Anterior cingulate cortex (tissue), 58 donors: ENCODE results near the gene SF3A1.
"Not testable (repeated sequence)": the region's sequence is repeated elsewhere in the genome, so short reads cannot be mapped to it uniquely, and the experiment has no call there.

ENCODE experiments used
- DNase-seq, 58 donors: peaks; one replicate each; lab custom pipeline; 2025; lab: John Stamatoyannopoulos, UW

SF3A1 gene, protein sequence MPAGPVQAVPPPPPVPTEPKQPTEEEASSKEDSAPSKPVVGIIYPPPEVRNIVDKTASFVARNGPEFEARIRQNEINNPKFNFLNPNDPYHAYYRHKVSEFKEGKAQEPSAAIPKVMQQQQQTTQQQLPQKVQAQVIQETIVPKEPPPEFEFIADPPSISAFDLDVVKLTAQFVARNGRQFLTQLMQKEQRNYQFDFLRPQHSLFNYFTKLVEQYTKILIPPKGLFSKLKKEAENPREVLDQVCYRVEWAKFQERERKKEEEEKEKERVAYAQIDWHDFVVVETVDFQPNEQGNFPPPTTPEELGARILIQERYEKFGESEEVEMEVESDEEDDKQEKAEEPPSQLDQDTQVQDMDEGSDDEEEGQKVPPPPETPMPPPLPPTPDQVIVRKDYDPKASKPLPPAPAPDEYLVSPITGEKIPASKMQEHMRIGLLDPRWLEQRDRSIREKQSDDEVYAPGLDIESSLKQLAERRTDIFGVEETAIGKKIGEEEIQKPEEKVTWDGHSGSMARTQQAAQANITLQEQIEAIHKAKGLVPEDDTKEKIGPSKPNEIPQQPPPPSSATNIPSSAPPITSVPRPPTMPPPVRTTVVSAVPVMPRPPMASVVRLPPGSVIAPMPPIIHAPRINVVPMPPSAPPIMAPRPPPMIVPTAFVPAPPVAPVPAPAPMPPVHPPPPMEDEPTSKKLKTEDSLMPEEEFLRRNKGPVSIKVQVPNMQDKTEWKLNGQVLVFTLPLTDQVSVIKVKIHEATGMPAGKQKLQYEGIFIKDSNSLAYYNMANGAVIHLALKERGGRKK

DNA sequence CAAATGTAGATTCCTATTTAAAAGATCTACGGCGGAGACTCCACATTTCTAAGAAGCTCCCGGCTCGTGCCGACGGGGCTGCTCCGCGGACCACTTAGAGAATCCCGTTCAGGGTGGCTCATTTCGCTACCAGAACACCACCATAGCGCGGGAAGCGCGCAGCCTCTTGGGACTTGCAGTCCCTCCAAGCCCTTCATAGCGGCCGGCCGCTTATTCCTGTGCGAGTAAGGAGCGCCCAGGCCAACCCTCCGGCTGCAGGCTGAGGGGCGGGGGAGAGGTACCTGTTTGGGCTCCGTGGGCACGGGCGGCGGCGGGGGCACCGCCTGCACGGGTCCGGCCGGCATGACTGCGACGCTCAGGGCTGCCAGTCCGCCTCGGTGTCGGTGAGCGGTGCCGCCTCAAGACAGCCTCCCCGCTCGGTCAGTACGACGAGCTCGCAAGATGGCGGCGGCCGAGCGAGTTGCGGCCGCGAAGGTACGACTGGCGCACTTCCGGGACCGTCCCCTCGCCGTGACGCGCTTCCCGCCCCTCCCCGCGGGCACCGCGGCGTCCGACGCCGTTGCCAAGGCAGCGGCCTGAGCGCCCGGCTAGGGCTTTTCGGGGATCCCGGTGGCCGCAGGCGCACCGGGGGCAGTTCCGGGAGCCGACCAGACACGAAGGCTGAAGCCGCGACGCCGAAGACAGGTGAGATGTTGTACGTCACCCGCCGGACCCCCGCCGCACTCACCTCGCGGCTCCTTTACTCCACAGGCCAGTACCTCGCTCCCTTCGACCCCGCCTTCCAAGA is at the start of gene SF3A1, which contains the start of gene CCDC157:
Gene SF3A1, minus strand, starts transcription at position 446 of the 787 bp plus-strand sequence. Its CDS starts 102 bp downstream, at position 344.
Gene CCDC157, plus strand, starts transcription at position 559 of the 787 bp plus-strand sequence. CDS start 8,994 bp downstream, outside the sequence.
- peak; percentile 63 to 94 (median 86) for DNase-seq

- no peak for DNase-seq
These were observed 49.7 kb upstream of the SF3A1 start for GRCh38 chr22:30406400-30406799.

GRCh38 chr22:30405731-30406130 is 49.0 kb upstream of the SF3A1 start:
- no peak for DNase-seq

DNA sequence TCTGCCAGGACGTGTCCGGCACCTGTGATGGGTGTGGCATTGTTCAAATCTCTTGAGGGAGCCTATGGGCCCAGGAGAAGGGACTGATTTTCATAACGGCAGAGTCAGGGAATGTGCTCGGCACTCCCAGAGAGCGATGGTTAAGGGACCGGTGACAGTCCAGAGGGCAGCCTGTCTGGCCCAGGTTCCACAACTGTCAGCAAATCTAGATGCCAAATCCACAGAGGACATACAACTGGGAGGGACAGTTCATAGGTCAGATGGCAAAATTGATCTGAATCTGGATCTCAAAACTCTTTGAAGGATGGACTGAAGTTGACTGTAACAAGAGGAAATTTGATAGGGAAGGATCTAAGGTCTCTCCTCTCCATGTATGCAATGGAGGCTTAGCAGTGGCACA is 47.6 kb upstream of the SF3A1 start:
- DNase-seq, result no peak

- not testable (repeated sequence) for DNase-seq
These were observed 46.0 kb upstream of the SF3A1 start for GRCh38 chr22:30402766-30403104.

GRCh38 chr22:30402028-30402765 is 45.5 kb upstream of the SF3A1 start:
- DNase-seq, result peak in 14 of 58 donors; percentile 9 to 56 (median 32)

GRCh38 chr22:30401024-30401423 is 44.3 kb upstream of the SF3A1 start:
- DNase-seq, result not testable (repeated sequence)

DNA sequence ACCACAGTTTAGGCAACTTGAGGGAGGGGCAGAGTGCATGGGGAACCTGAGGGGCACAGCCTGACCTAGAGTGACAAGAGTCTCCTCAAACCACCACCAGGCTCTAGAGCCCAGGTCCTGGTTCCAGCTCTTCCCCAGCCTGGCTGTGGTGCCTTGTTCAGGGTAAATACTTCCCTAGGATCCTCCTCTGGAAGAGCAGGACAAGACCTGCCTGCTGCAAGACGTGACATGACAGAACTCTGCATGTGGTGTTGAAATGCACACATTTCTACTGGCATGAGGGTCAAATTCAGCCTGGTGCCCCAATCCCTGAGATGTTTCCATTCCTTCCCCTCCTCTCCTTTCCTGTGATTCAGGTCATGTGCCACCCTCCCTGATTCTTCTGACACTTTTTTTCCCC is 43.5 kb upstream of the SF3A1 start:
- DNase-seq, result no peak

GRCh38 chr22:30399718-30400117 is 43.0 kb upstream of the SF3A1 start:
- peak in 1 of 58 donors; percentile 45 for DNase-seq

DNA sequence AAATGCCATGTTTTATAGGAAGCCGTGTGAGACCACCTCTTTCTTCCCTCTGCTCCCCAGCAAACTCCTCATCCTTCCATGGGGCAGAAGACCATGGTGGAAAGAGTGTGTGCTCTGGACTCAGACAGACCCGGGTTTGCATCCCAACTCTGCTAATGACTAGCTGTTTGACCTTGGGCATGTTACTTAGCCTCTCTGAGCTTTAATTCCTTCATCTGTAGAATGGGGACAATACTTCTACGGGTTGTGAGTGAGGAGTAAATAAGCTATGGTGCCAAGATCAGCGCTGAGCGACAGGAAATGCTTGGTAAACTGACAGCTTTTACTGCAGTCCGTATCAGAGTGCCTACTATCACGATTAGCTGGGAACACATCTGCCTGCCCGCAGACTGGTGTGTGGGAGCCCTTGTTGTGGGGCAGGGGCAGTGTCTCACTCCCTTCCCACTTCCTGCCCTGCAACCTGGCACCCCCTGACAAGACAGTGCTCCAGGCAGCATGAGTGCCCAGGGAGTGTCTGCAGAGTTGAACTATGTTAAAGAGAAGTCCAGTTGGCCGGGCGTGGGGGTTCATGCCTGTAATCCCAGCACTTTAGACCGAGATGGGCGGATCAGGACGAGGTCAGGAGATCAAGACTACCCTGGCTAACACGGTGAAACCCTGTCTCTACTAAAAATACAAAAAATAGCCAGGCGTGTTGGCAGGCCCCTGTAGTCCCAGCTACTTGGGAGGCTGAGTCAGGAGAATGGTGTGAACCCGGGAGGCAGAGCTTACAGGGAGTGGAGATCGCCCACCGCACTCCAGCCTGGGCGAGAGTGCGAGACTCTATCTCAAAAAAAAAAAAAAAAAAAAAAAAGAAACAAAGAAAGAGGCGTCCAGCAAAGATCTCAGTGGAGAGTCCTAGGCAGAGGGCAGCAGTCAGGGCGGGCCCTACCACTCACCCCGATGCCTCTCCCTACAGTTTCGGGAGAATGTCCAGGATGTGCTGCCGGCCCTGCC is 42.3 kb upstream of the SF3A1 start:
- peak in 3 of 58 donors; percentile 14 to 22 (median 15) for DNase-seq

DNA sequence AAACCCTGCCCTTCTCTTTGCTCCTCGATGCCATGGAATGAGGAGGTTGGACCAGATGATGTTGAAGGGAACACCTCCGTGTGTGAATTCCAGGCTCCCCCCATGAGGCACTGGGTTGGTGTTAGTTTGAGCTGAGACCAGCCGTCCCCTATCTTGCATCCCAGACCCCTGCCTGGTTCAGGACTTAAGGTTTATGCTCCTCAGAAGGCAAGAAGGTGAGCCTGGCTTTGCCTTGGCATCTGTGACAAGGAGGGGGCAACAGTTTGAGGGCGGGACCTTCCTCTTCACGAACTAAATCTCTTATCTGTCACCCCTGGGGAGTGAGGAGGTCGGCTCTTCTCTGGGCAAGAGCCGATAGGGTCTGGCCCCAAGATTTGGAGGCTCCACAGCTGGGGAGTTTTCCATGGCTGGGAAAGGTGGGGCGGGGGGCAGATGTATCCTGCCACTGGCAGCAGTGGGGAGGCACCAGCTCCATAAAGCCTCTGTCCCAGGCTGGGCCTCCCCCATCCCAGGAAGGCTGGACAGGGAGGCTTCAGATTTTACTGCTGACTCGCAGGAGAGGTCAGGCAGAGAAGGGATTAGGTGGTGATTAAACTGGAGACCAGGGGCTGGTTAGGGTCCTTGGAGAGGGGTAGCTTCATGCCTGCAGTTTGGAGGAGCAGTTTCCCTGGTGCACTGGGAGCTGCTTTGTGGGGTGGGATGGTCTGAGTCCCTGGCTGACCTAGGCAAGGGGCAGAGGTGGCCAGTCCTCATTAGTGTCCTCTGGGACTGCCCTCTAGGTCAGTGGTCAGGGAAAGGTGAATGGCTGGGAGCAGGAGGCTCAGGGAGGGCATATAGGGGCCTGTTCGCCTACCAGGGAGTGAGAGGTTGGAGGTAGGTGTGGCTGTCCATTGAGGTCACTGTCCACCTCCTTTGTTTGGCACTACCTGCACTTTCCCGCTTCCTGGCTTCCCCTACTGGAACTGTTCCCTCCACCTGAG is 41.3 kb upstream of the SF3A1 start:
- no peak for DNase-seq

DNA sequence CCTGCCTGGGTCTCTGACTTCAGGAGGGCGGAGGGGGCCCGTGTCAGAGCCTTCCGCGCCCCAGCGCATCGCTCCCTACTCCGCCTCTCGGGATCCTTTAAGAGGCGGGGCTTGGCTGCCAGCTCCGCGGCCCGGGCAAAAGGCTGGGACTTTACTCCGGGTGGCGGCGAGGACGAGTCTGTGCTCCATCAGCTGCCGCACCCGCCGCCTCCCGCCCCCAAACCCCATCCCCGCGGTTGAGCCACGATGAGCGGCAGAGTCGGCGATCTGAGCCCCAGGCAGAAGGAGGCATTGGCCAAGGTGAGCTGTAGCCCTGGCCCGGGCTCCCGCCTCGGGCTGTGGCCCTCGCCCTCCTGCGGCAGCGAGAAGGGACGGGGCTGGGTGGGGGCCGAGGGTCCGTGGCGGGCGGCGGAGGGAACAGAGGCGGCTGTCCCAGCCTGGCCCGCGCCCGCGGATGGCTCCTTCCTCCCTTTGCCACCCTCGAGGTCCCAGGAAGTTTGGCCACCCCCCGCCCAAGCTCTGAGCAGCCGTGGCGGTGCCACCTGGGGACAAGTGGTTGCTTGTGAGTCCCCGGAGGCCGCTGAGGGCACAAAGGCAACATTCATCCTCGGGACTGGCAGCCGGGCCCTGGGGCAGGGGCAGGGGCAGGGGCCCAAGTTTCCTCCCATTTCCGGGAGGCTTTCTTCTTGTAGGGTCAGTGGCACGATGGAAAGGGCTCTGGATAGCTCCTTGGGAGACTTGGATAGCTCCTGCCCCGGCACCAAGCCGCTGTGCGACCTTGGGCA is 40.4 kb upstream of the SF3A1 start, which contains the start of gene SEC14L2:
Gene SEC14L2, plus strand, starts transcription at position 148 of the 785 bp plus-strand sequence. Its CDS starts 99 bp downstream, at position 247.
- DNase-seq, result peak in 56 of 58 donors; percentile 24 to 84 (median 71)

- DNase-seq, result no peak
These were observed 37.2 kb upstream of the SF3A1 start for GRCh38 chr22:30393885-30394284.

- no peak for DNase-seq
These were observed 36.6 kb upstream of the SF3A1 start for GRCh38 chr22:30393322-30393680.

GRCh38 chr22:30392661-30393321 is 36.1 kb upstream of the SF3A1 start:
- DNase-seq, result peak in 9 of 58 donors; percentile 5 to 36 (median 17)
